ENCODE measurements around the gene TFEB. TPM values are rescaled to one million over a fixed set of nuclear protein-coding genes. Genes with fewer than 3 reads are reported as not detected.
"Not testable (repeated sequence)": the region's sequence is repeated elsewhere in the genome, so short reads cannot be mapped to it uniquely, and the experiment has no call there.

Gene TFEB
- total RNA-seq, 3 donors from 2014 or later (not counting 1 experiment from before 2014, with no cell fraction given) = 56.0 to 66.7 (median 66.2) TPM

DNA sequence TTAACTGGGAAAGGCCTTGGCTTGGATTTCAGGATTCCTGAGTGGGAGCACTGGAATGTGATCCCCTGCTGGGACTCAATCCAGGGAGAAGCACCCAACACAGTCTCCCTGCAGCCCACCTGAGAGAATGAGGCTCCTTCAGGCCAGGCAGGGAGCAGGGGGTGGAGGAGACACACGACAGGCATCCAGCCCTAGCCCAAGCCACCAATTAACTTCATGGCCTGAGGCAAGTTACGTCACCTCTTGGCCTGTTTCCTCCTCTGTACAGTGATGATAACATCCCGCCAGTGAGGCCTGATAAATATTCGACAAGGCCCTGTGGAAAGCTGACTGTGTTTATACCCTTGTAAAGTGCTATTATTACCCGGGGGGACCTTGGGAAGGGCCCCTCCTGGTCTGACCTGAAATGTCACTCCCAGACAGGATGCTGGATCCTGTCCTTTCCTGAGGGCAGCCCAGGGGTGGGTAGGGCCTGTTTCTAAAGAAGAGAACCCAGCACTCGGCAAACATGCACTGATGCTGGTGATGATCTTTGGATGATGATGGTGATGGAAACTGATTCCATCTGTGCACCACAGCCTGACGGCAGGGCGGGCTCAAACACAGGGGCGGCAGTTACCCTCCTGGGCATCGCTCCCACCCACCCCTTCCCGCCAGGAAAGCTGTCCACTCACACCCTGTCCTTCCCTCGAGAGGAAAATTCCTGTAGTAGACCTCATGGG, 31.9 kb upstream of the TFEB start:
- Mint-ChIP-seq H3K36me3 (no peaks in the 10 kb centered on the region), H3K9me3 (no peaks in the 10 kb centered on the region), H3K27ac (no peak overlapping the region), H3K27me3 (ENCODE audit: low read depth in 2 of 2) (no peaks in the 10 kb centered on the region), H3K4me1 (peaks cover 0 to 9% of the 10 kb centered on the region in 2 donors), H3K4me3 (no peak overlapping the region)
- ATAC-seq = no peak
- peaks cover 16% of the 10 kb centered on the region for H3K36me3 ChIP-seq (ENCODE audit: control insufficient read depth, insufficient read depth, low read length)
- H3K4me3 ChIP-seq (ENCODE audit: low read length) = no peak overlapping the region
- H3K9me3 ChIP-seq (ENCODE audit: control insufficient read depth, insufficient read depth, low read length) = no peaks in the 10 kb centered on the region
- WGBS (ENCODE audit: insufficient coverage) = 77% methylated on average over 12 of the region's 12 CpGs
- no peak overlapping the region for H3K27ac ChIP-seq (ENCODE audit: low read length)
- TF ChIP-seq, protein P1, sequence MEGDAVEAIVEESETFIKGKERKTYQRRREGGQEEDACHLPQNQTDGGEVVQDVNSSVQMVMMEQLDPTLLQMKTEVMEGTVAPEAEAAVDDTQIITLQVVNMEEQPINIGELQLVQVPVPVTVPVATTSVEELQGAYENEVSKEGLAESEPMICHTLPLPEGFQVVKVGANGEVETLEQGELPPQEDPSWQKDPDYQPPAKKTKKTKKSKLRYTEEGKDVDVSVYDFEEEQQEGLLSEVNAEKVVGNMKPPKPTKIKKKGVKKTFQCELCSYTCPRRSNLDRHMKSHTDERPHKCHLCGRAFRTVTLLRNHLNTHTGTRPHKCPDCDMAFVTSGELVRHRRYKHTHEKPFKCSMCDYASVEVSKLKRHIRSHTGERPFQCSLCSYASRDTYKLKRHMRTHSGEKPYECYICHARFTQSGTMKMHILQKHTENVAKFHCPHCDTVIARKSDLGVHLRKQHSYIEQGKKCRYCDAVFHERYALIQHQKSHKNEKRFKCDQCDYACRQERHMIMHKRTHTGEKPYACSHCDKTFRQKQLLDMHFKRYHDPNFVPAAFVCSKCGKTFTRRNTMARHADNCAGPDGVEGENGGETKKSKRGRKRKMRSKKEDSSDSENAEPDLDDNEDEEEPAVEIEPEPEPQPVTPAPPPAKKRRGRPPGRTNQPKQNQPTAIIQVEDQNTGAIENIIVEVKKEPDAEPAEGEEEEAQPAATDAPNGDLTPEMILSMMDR (IDR thresholded peaks at IDR 0.05) = no peak
- no peaks in the 10 kb centered on the region for H3K27me3 ChIP-seq (ENCODE audit: control insufficient read depth, insufficient read depth, low read length)
- DNase-seq = no peak
- peaks cover 14% of the 10 kb centered on the region for H3K4me1 ChIP-seq (ENCODE audit: control insufficient read depth, insufficient read depth, low read length)
- intact Hi-C loops (cut with micrococcal nuclease) = no loop called here

DNA sequence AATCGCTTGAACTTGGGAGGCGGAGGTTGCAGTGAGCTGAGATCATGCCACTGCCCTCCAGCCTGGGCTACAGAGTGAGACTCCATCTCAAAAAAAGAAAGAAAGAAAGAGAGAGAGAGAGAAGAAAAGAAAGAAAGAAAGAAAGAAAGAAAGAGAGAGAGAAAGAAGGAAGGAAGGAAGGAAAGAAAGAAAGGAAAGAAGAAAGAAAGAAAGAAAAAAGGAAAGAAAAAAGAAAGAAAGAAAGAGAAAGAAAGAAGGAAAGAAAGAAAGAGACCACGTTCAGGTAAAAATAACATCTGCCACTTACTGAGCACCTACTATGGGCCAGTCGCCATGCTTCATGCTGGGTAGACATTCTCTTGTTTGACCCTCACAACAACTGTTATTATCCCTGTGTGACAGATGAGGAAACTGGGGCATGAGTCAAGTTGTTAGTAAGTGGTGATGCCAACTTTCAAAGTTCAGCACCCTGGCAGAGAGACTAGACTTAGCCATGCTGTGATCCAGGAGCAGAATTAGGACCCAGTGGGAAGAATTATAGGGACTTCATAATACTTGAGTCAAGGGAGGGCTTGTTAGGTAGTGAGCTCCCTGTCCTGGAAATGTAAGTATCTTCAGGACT, 30.7 kb upstream of the TFEB start:
- H3K4me1 Mint-ChIP-seq; H3K27me3 ChIP-seq (ENCODE audit: control insufficient read depth, insufficient read depth, low read length); intact Hi-C loops (cut with micrococcal nuclease); H3K27ac Mint-ChIP-seq; H3K27me3 Mint-ChIP-seq (ENCODE audit: low read depth in 2 of 2); H3K4me3 Mint-ChIP-seq; H3K9me3 Mint-ChIP-seq; H3K9me3 ChIP-seq (ENCODE audit: control insufficient read depth, insufficient read depth, low read length); DNase-seq; H3K36me3 Mint-ChIP-seq; H3K36me3 ChIP-seq (ENCODE audit: control insufficient read depth, insufficient read depth, low read length); H3K4me3 ChIP-seq (ENCODE audit: low read length); ATAC-seq; H3K27ac ChIP-seq (ENCODE audit: low read length): not testable (repeated sequence)
- H3K4me1 ChIP-seq (ENCODE audit: control insufficient read depth, insufficient read depth, low read length) = peaks cover 14% of the 10 kb centered on the region
- 94% methylated on average over 4 of the region's 4 CpGs for WGBS (ENCODE audit: insufficient coverage)

DNA sequence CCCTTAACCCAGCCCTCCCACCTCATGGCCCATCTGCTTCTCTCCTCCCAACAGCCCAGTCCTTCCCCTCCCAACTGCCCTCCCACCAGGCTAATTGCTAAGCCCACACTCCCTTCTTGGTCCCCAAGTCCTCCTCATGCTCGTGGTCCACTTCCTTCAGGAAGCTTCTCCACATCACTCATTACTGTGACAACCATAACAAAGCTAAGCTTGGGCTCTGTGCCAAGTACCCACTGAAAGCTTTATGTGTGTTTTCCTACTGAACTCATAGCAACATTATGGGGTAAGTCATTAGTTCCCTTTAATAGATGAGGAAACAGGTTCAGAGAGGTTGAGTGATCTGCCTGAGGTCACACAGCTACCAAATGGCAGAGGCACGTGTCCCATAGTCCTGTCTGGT, 28.1 kb upstream of the TFEB start:
- intact Hi-C loops (cut with micrococcal nuclease) = no loop called here
- no peak for DNase-seq
- H3K9me3 ChIP-seq (ENCODE audit: control insufficient read depth, insufficient read depth, low read length) = no peaks in the 10 kb centered on the region
- WGBS (ENCODE audit: insufficient coverage) = 29% methylated on average over 2 of the region's 2 CpGs
- Mint-ChIP-seq H3K27me3 (ENCODE audit: low read depth in 2 of 2) (peaks cover 0 to 4% of the 10 kb centered on the region in 2 donors), H3K27ac (no peak overlapping the region), H3K9me3 (no peaks in the 10 kb centered on the region), H3K36me3 (no peaks in the 10 kb centered on the region), H3K4me3 (no peak overlapping the region), H3K4me1 (peaks cover 0 to 6% of the 10 kb centered on the region in 2 donors)
- H3K27ac ChIP-seq (ENCODE audit: low read length) = no peak overlapping the region
- no peaks in the 10 kb centered on the region for H3K27me3 ChIP-seq (ENCODE audit: control insufficient read depth, insufficient read depth, low read length)
- H3K4me1 ChIP-seq (ENCODE audit: control insufficient read depth, insufficient read depth, low read length) = peaks cover 4% of the 10 kb centered on the region
- H3K4me3 ChIP-seq (ENCODE audit: low read length) = no peak overlapping the region
- H3K36me3 ChIP-seq (ENCODE audit: control insufficient read depth, insufficient read depth, low read length) = no peaks in the 10 kb centered on the region
- ATAC-seq = no peak
- TF ChIP-seq, protein P1 (IDR thresholded peaks at IDR 0.05) = no peak

DNA sequence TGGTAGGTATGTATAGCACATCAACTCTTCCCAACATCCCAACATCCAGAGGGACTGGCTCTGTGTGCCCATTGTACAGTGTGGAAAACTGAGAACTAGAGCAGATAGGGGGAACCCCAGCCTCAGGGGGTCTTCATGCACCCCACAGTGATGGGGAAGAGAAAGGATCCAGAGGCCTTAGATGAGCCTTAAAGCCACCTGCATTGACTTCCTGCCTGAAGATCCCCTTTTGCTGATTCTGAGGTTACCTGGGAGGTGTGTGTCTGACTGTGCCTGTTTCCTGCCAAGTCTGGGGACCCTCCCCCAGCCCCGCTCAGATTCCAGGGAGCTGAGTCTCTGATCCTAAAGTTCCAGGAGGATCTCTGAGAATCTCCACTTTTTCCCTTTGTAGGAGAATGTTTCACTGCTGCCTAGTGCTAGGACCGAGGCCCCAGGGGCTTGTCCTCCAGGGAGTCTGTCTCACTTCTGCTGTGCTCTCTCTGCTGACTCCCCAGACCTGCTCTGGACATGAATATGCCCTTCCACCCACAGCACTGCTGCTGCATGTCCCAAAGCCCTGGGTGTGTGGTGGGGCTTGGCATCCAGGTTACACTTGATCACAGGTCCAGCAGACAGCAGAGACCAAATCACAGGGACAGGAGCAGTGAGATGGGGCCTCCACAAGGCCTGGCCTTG, 24.6 kb upstream of the TFEB start:
- Histone ChIP-seq H3K4me3 (ENCODE audit: low read length) (no peak overlapping the region), H3K9me3 (ENCODE audit: control insufficient read depth, insufficient read depth, low read length) (no peaks in the 10 kb centered on the region), H3K27ac (ENCODE audit: low read length) (no peak overlapping the region), H3K4me1 (ENCODE audit: control insufficient read depth, insufficient read depth, low read length) (no peaks in the 10 kb centered on the region), H3K36me3 (ENCODE audit: control insufficient read depth, insufficient read depth, low read length) (no peaks in the 10 kb centered on the region), H3K27me3 (ENCODE audit: control insufficient read depth, insufficient read depth, low read length) (no peaks in the 10 kb centered on the region)
- Mint-ChIP-seq H3K27me3 (ENCODE audit: low read depth in 2 of 2) (peaks cover 0 to 4% of the 10 kb centered on the region in 2 donors), H3K36me3 (no peaks in the 10 kb centered on the region), H3K9me3 (no peaks in the 10 kb centered on the region), H3K4me3 (no peak overlapping the region), H3K27ac (no peak overlapping the region), H3K4me1 (no peaks in the 10 kb centered on the region)
- TF ChIP-seq, protein P1 (IDR thresholded peaks at IDR 0.05) = no peak
- DNase-seq = no peak
- no peak for ATAC-seq
- WGBS (ENCODE audit: insufficient coverage) = 91% methylated on average over 2 of the region's 2 CpGs
- intact Hi-C loops (cut with micrococcal nuclease) = no loop called here

Data from natural killer cell (primary cell).